GM23248 (cell line): ENCODE results near the gene PPHLN1.

Experiments used
- EZH2 ChIP-seq: fragments of 200-600 bp; sonication (generic); IDR thresholded peaks from 2 replicates; pipeline ENCODE4 v1.6.1; 2018; ENCODE audit warnings: antibody characterized with exemption, mild to moderate bottlenecking; ENCODE audit not compliant: insufficient read depth, poor library complexity, severe bottlenecking
- EZH2phosphoT487 ChIP-seq: fragments of 200-600 bp; sonication (generic); IDR thresholded peaks from 2 replicates; pipeline ENCODE4 v1.6.1; 2018; ENCODE audit warnings: antibody characterized with exemption, moderate library complexity, mild to moderate bottlenecking, low read depth; ENCODE audit not compliant: insufficient read depth

DNA sequence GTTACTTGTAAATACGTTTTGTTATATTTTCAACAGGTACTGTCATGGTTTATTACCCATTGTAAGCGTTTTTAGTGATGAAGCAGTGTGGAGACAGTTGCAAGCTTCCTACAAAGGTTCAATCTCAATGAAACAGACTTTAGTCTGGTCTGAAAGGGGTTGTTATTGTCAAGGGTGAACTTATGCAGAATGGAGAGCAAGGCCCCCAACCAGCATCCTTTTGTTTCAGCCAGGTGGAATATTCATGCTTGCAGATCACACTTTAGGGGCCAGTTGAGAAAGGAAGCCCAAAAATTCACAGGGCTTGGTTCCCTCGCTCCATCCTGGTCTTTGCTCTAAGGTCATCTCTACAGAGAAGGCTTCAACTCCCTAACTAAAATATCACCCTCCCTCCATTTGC is 159.9 kb downstream of the PPHLN1 start:
- TF ChIP-seq EZH2 (no peak), EZH2phosphoT487 (no peak)
